HCT116 (cell line): ENCODE measurements around the gene SIRPA.

Experiments
- CEBPB ChIP-seq: IDR thresholded peaks from 2 replicates; pipeline ENCODE4 v1.6.1; 2012; ENCODE audit warnings: low read depth
- EGR1 ChIP-seq: IDR thresholded peaks from 2 replicates; pipeline ENCODE4 v1.6.1; 2012; ENCODE audit warnings: low read depth
- ELF1 ChIP-seq: IDR thresholded peaks from 2 replicates; pipeline ENCODE4 v1.6.1; 2012; ENCODE audit warnings: low read depth, borderline replicate concordance
- EZH2 ChIP-seq: fragments of 200-600 bp; sonication (generic); IDR thresholded peaks from 2 replicates; pipeline ENCODE4 v1.6.1; 2017; ENCODE audit warnings: antibody characterized with exemption, mixed run types
- EZH2phosphoT487 ChIP-seq: fragments of 200-600 bp; IDR thresholded peaks from 2 replicates; pipeline ENCODE4 v1.6.1; 2018; ENCODE audit warnings: antibody characterized with exemption, borderline replicate concordance
- JUND ChIP-seq: IDR thresholded peaks from 2 replicates; pipeline ENCODE4 v1.6.1; 2012
- POLR2A ChIP-seq: IDR thresholded peaks from 2 replicates; pipeline ENCODE4 v1.7.0; 2011; ENCODE audit warnings: borderline replicate concordance; ENCODE audit not compliant: insufficient read depth, insufficient read length; ENCODE audit errors: extremely low read depth
- POLR2AphosphoS5 ChIP-seq: IDR thresholded peaks from 2 replicates; pipeline ENCODE4 v1.6.1; 2011; ENCODE audit warnings: mild to moderate bottlenecking, low read depth, low read length, moderate library complexity
- YY1 ChIP-seq: IDR thresholded peaks from 2 replicates; pipeline ENCODE4 v1.6.1; 2011; ENCODE audit warnings: low read length, low read depth, moderate library complexity, mild to moderate bottlenecking; ENCODE audit not compliant: insufficient replicate concordance; ENCODE audit errors: extremely low read depth
- ZBTB33 ChIP-seq: IDR thresholded peaks from 2 replicates; pipeline ENCODE4 v1.6.1; 2011; ENCODE audit warnings: mild to moderate bottlenecking, low read length, moderate library complexity; ENCODE audit not compliant: insufficient replicate concordance; ENCODE audit errors: extremely low read depth
- ZNF274 ChIP-seq: fragments of 200-500 bp; sonication (Bioruptor generic); IDR thresholded peaks from 2 replicates; pipeline ENCODE4 v1.6.1; 2014; ENCODE audit warnings: mild to moderate bottlenecking, low read depth, low read length, inconsistent platforms
- TF ChIP-seq, protein P1 (sequence below), 3 experiments: fragments of 200-600 bp in 1 of 3; sonication (generic) in 1 of 3; IDR thresholded peaks in 2 of 3; conservative IDR thresholded peaks in 1 of 3; 2 replicates each; pipeline ENCODE4 v1.5.1; 2012 to 2017; ENCODE audit warnings: low read depth in 2 of 3, low read length in 2 of 3, antibody characterized with exemption in 1 of 3, borderline replicate concordance in 1 of 3, control low read depth in 1 of 3, mild to moderate bottlenecking in 1 of 3, mixed read lengths in 1 of 3, mixed run types in 1 of 3, moderate library complexity in 1 of 3; ENCODE audit not compliant: insufficient read depth in 1 of 3
- TF ChIP-seq, protein P2 (sequence below): IDR thresholded peaks from 2 replicates; pipeline ENCODE4 v1.6.1; 2012

- TF ChIP-seq ZNF274 (no peak), EZH2phosphoT487 (no peak), POLR2AphosphoS5 (no peak), YY1 (no peak), JUND (no peak), ZBTB33 (no peak), CEBPB (no peak), EGR1 (no peak), POLR2A (no peak), ELF1 (no peak), EZH2 (no peak)
- TF ChIP-seq, protein P1, sequence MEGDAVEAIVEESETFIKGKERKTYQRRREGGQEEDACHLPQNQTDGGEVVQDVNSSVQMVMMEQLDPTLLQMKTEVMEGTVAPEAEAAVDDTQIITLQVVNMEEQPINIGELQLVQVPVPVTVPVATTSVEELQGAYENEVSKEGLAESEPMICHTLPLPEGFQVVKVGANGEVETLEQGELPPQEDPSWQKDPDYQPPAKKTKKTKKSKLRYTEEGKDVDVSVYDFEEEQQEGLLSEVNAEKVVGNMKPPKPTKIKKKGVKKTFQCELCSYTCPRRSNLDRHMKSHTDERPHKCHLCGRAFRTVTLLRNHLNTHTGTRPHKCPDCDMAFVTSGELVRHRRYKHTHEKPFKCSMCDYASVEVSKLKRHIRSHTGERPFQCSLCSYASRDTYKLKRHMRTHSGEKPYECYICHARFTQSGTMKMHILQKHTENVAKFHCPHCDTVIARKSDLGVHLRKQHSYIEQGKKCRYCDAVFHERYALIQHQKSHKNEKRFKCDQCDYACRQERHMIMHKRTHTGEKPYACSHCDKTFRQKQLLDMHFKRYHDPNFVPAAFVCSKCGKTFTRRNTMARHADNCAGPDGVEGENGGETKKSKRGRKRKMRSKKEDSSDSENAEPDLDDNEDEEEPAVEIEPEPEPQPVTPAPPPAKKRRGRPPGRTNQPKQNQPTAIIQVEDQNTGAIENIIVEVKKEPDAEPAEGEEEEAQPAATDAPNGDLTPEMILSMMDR (IDR thresholded peaks at IDR 0.05 in 2 of 3, conservative IDR thresholded peaks at IDR 0.05 in 1 of 3; ENCODE audit: borderline replicate concordance in 1 of 3, insufficient read depth in 1 of 3, low read depth in 2 of 3, low read length in 2 of 3), result no peak
- TF ChIP-seq, protein P2, sequence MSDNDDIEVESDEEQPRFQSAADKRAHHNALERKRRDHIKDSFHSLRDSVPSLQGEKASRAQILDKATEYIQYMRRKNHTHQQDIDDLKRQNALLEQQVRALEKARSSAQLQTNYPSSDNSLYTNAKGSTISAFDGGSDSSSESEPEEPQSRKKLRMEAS, result no peak
Measured at GRCh38 chr20:1897965-1898464, 2.8 kb downstream of the SIRPA start.
